HUDEP-2 (cell line): ENCODE measurements around the gene CPSF4.

Experiments used
- DNase-seq, 76 experiments: peaks; one replicate each; lab custom pipeline; 2025; ENCODE audit not compliant: unreplicated experiment in 76 of 76; lab: John Stamatoyannopoulos, UW

CPSF4 gene

GRCh38 chr7:99438573-99439480 lies at the start of gene CPSF4, which contains the start of gene PTCD1:
TSS of gene CPSF4 (plus strand) at chr7:99438943. CDS start at chr7:99439083, 140 bp downstream.
TSS of gene PTCD1 (minus strand) at chr7:99438798. CDS start at chr7:99435242, 3,556 bp downstream.
- peak in 74 of 76 experiments; percentile 37 to 94 (median 88) for DNase-seq

GRCh38 chr7:99389772-99390171 lies 49.0 kb upstream of the CPSF4 start:
- DNase-seq, result no peak

GRCh38 chr7:99390941-99391602 lies 47.7 kb upstream of the CPSF4 start:
- no peak for DNase-seq

GRCh38 chr7:99392046-99392445 lies 46.7 kb upstream of the CPSF4 start:
- no peak for DNase-seq

- DNase-seq, result peak in 48 of 76 experiments; percentile 2 to 67 (median 42)
These were observed 45.9 kb upstream of the CPSF4 start for GRCh38 chr7:99392659-99393354.

- peak in 1 of 76 experiments; percentile 37 for DNase-seq
These were observed 45.2 kb upstream of the CPSF4 start for GRCh38 chr7:99393355-99394187.

- no peak for DNase-seq
These were observed 44.6 kb upstream of the CPSF4 start for GRCh38 chr7:99394188-99394502.

- DNase-seq, result no peak
These were observed 43.0 kb upstream of the CPSF4 start for GRCh38 chr7:99395616-99396327.

GRCh38 chr7:99396418-99397296 lies 42.1 kb upstream of the CPSF4 start:
- no peak for DNase-seq

- DNase-seq, result no peak
These were observed 41.3 kb upstream of the CPSF4 start for GRCh38 chr7:99397297-99397983.

GRCh38 chr7:99398891-99399445 lies 39.8 kb upstream of the CPSF4 start:
- no peak for DNase-seq

- DNase-seq, result no peak
These were observed 39.1 kb upstream of the CPSF4 start for GRCh38 chr7:99399597-99399996.

GRCh38 chr7:99402854-99403253 lies 35.9 kb upstream of the CPSF4 start:
- DNase-seq, result no peak

- DNase-seq, result no peak
These were observed 35.0 kb upstream of the CPSF4 start for GRCh38 chr7:99403764-99404163.

GRCh38 chr7:99404235-99404976 lies 34.3 kb upstream of the CPSF4 start:
- no peak for DNase-seq

- no peak for DNase-seq
These were observed 33.8 kb upstream of the CPSF4 start for GRCh38 chr7:99404977-99405320.

- peak in 3 of 76 experiments; percentile 8 to 18 (median 14) for DNase-seq
These were observed 32.2 kb upstream of the CPSF4 start for GRCh38 chr7:99406557-99406956.
